GM21367 (cell line): ENCODE results near the gene SDK1.
"Not testable (repeated sequence)": the region's sequence is repeated elsewhere in the genome, so short reads cannot be mapped to it uniquely, and the experiment has no call there.

Source experiments
- ATAC-seq: cut with Tn5 transposase; IDR thresholded peaks from one replicate; pipeline ENCODE4 v1.9.1; 2021; ENCODE audit not compliant: unreplicated experiment

SDK1 gene

GRCh38 chr7:4080954-4081353 is 779.9 kb downstream of the SDK1 start:
- ATAC-seq = no peak

GRCh38 chr7:4083513-4083912 is 782.5 kb downstream of the SDK1 start:
- ATAC-seq = no peak

- ATAC-seq = no peak
Measured at GRCh38 chr7:4084271-4084670, 783.2 kb downstream of the SDK1 start.

GRCh38 chr7:4085937-4086691 is 785.1 kb downstream of the SDK1 start:
- no peak for ATAC-seq

- no peak for ATAC-seq
Measured at GRCh38 chr7:4086723-4087122, 785.7 kb downstream of the SDK1 start.

- no peak for ATAC-seq
Measured at GRCh38 chr7:4091767-4092166, 790.7 kb downstream of the SDK1 start.

GRCh38 chr7:4093035-4093434 is 792.0 kb downstream of the SDK1 start:
- ATAC-seq = no peak

GRCh38 chr7:4093483-4093882 is 792.4 kb downstream of the SDK1 start:
- no peak for ATAC-seq

- ATAC-seq = not testable (repeated sequence)
Measured at GRCh38 chr7:4094158-4094557, 793.1 kb downstream of the SDK1 start.

- ATAC-seq = no peak
Measured at GRCh38 chr7:4097001-4097609, 796.1 kb downstream of the SDK1 start.

GRCh38 chr7:4098169-4098568 is 797.1 kb downstream of the SDK1 start:
- ATAC-seq = no peak

- no peak for ATAC-seq
Measured at GRCh38 chr7:4099651-4100050, 798.6 kb downstream of the SDK1 start.

- no peak for ATAC-seq
Measured at GRCh38 chr7:4100148-4100547, 799.1 kb downstream of the SDK1 start.

- no peak for ATAC-seq
Measured at GRCh38 chr7:4100691-4101090, 799.6 kb downstream of the SDK1 start.

GRCh38 chr7:4102231-4102841 is 801.3 kb downstream of the SDK1 start:
- ATAC-seq = no peak

GRCh38 chr7:4103352-4104091 is 802.5 kb downstream of the SDK1 start:
- no peak for ATAC-seq

- ATAC-seq = no peak
Measured at GRCh38 chr7:4107839-4108238, 806.8 kb downstream of the SDK1 start.

GRCh38 chr7:4108951-4109350 is 807.9 kb downstream of the SDK1 start:
- ATAC-seq = no peak

GRCh38 chr7:4109481-4110110 is 808.5 kb downstream of the SDK1 start:
- ATAC-seq = no peak

GRCh38 chr7:4110438-4110837 is 809.4 kb downstream of the SDK1 start:
- ATAC-seq = no peak

- no peak for ATAC-seq
Measured at GRCh38 chr7:4111166-4111565, 810.1 kb downstream of the SDK1 start.
